K562 (cell line): Measurements from ENCODE around the gene PAEP.

Experiments
- FIP1L1 ChIP-seq: fragments of 200-400 bp; formaldehyde crosslinking; IDR thresholded peaks from 2 replicates; pipeline ENCODE4 v1.6.1; 2018; ENCODE audit warnings: mild to moderate bottlenecking, low read depth, low read length; ENCODE audit not compliant: poor library complexity, severe bottlenecking
- FOXO4 ChIP-seq: fragments of 450-650 bp; formaldehyde crosslinking; IDR thresholded peaks from 2 replicates; pipeline ENCODE4 v1.4.0; 2020; ENCODE audit warnings: mild to moderate bottlenecking, moderate library complexity
- HES1 ChIP-seq: fragments of 450-650 bp; IDR thresholded peaks from 2 replicates; pipeline ENCODE4 v1.6.1; 2016; ENCODE audit warnings: low read depth, mild to moderate bottlenecking, moderate library complexity
- POLR2AphosphoS5 ChIP-seq: IDR thresholded peaks from 2 replicates; pipeline ENCODE4 v1.6.1; 2011; ENCODE audit warnings: mild to moderate bottlenecking, low read depth, low read length, moderate library complexity; ENCODE audit not compliant: control insufficient read depth, insufficient read depth

GRCh38 chr9:135526730-135527571, 34.6 kb upstream of the PAEP start:
- TF ChIP-seq FOXO4 (CRISPR knock-in tag) (no peak), HES1 (no peak), POLR2AphosphoS5 (no peak), FIP1L1 (peak; percentile 14)
